H9 (cell line): ENCODE results near the gene NLRP9. TPM values are rescaled to one million over a fixed set of nuclear protein-coding genes. Genes with fewer than 3 reads are reported as not detected.

Experiments
- DNase-seq: peaks from one replicate; pipeline ENCODE4 v3.0.0-alpha.2; 2017
- H2AFZ ChIP-seq: one replicate; pipeline ENCODE4 v1.6.1; 2013; ENCODE audit warnings: mild to moderate bottlenecking, low read length, control low read depth, moderate library complexity
- H2AK5ac ChIP-seq: 2 replicates; pipeline ENCODE4 v1.6.1; 2013; ENCODE audit warnings: low read length, control low read depth, mixed read lengths; ENCODE audit not compliant: insufficient read length
- H2BK120ac ChIP-seq: one replicate; pipeline ENCODE4 v1.6.1; 2013; ENCODE audit warnings: low read depth, mild to moderate bottlenecking, low read length, control low read depth, inconsistent platforms; ENCODE audit not compliant: poor library complexity, severe bottlenecking
- H2BK12ac ChIP-seq: 2 replicates; pipeline ENCODE4 v1.6.1; 2013; ENCODE audit warnings: low read length, control low read depth, mixed read lengths, low read depth; ENCODE audit not compliant: insufficient read length
- H2BK15ac ChIP-seq: 2 replicates; pipeline ENCODE4 v1.6.1; 2013; ENCODE audit warnings: low read depth, low read length, control low read depth
- H2BK20ac ChIP-seq: one replicate; pipeline ENCODE4 v1.6.1; 2013; ENCODE audit warnings: low read depth, mild to moderate bottlenecking, low read length, control low read depth, inconsistent platforms; ENCODE audit not compliant: poor library complexity, severe bottlenecking
- H2BK5ac ChIP-seq: 2 replicates; pipeline ENCODE4 v1.6.1; 2013; ENCODE audit warnings: low read length, control low read depth, mixed read lengths; ENCODE audit not compliant: insufficient read length
- H3K14ac ChIP-seq: 2 replicates; pipeline ENCODE4 v1.6.1; 2013; ENCODE audit warnings: low read length, control low read depth; ENCODE audit not compliant: insufficient read depth
- H3K18ac ChIP-seq: 2 replicates; pipeline ENCODE4 v1.6.1; 2013; ENCODE audit warnings: low read depth, mild to moderate bottlenecking, mixed read lengths, low read length, control low read depth; ENCODE audit not compliant: insufficient read length
- H3K23ac ChIP-seq: 2 replicates; pipeline ENCODE4 v1.6.1; 2013; ENCODE audit warnings: low read length, control low read depth, mixed read lengths, low read depth; ENCODE audit not compliant: insufficient read length
- H3K23me2 ChIP-seq: 2 replicates; pipeline ENCODE4 v1.6.1; 2013; ENCODE audit warnings: low read depth, mild to moderate bottlenecking, mixed read lengths, low read length, control low read depth; ENCODE audit not compliant: insufficient read length, poor library complexity, severe bottlenecking
- H3K27ac ChIP-seq: 2 replicates; pipeline ENCODE4 v1.5.1; 2013; ENCODE audit warnings: low read length, control low read depth, mixed read lengths, low read depth; ENCODE audit not compliant: insufficient read length
- H3K27me3 ChIP-seq: 2 replicates; pipeline ENCODE4 v1.6.1; 2013; ENCODE audit warnings: low read length, control low read depth, inconsistent platforms; ENCODE audit not compliant: insufficient read depth
- H3K4ac ChIP-seq: 2 replicates; pipeline ENCODE4 v1.6.1; 2013; ENCODE audit warnings: low read depth, mild to moderate bottlenecking, control low read depth, inconsistent platforms, low read length, moderate library complexity
- H3K4me1 ChIP-seq: 2 replicates; pipeline ENCODE4 v1.6.1; 2013; ENCODE audit warnings: low read length, control low read depth, inconsistent platforms; ENCODE audit not compliant: insufficient read depth
- H3K4me2 ChIP-seq: 2 replicates; pipeline ENCODE4 v1.6.1; 2013; ENCODE audit warnings: low read length, control low read depth, mixed read lengths; ENCODE audit not compliant: insufficient read length, insufficient read depth
- H3K56ac ChIP-seq: 2 replicates; pipeline ENCODE4 v1.6.1; 2013; ENCODE audit warnings: low read depth, mild to moderate bottlenecking, mixed read lengths, low read length, control low read depth; ENCODE audit not compliant: insufficient read length
- H3K79me1 ChIP-seq: 2 replicates; pipeline ENCODE4 v1.6.1; 2013; ENCODE audit warnings: low read depth, mild to moderate bottlenecking, moderate library complexity, low read length, control low read depth, inconsistent platforms; ENCODE audit not compliant: insufficient read depth, poor library complexity, severe bottlenecking
- H3K79me2 ChIP-seq: 2 replicates; pipeline ENCODE4 v1.6.1; 2013; ENCODE audit warnings: low read length, control low read depth, inconsistent platforms; ENCODE audit not compliant: insufficient read depth
- H3K9ac ChIP-seq: 2 replicates; pipeline ENCODE4 v1.6.1; 2013; ENCODE audit warnings: low read length, control low read depth, mixed read lengths; ENCODE audit not compliant: insufficient read length; ENCODE audit errors: extremely low read depth
- H3K9me3 ChIP-seq: one replicate; pipeline ENCODE4 v1.6.1; 2013; ENCODE audit warnings: low read depth, low read length, inconsistent platforms; ENCODE audit not compliant: control insufficient read depth
- H3T11ph ChIP-seq: one replicate; pipeline ENCODE4 v1.6.1; 2013; ENCODE audit warnings: mild to moderate bottlenecking, low read length, control low read depth, inconsistent platforms
- H4K20me1 ChIP-seq: one replicate; pipeline ENCODE4 v1.6.1; 2013; ENCODE audit not compliant: control insufficient read depth, insufficient read length, insufficient read depth
- H4K5ac ChIP-seq: 2 replicates; pipeline ENCODE4 v1.6.1; 2013; ENCODE audit warnings: low read depth, mild to moderate bottlenecking, mixed read lengths, low read length, control low read depth; ENCODE audit not compliant: insufficient read length
- H4K8ac ChIP-seq: replicated peaks from 2 replicates; pipeline ENCODE4 v1.6.1; 2013; ENCODE audit warnings: low read length, control low read depth, mixed read lengths, low read depth; ENCODE audit not compliant: insufficient read length
- H4K91ac ChIP-seq: 2 replicates; pipeline ENCODE4 v1.6.1; 2013; ENCODE audit warnings: low read depth, mild to moderate bottlenecking, moderate library complexity, mixed read lengths, low read length, control low read depth; ENCODE audit not compliant: insufficient read length
- H3K27ac Mint-ChIP-seq, 3 experiments: 2 replicates in 2 of 3; 3 replicates in 1 of 3; pipeline ENCODE4 v1.8.0; 2020 to 2021; ENCODE audit warnings: mixed read lengths in 3 of 3, mild to moderate bottlenecking in 1 of 3, moderate library complexity in 1 of 3
- H3K27me3 Mint-ChIP-seq: 2 replicates; pipeline ENCODE4 v1.8.0; 2021; ENCODE audit warnings: low read depth, mild to moderate bottlenecking, moderate library complexity, mixed read lengths
- H3K36me3 Mint-ChIP-seq, 3 experiments: 2 replicates in 2 of 3; 3 replicates in 1 of 3; pipeline ENCODE4 v1.8.0; 2020 to 2021; ENCODE audit warnings: low read depth in 3 of 3, mixed read lengths in 3 of 3; ENCODE audit not compliant: insufficient read depth in 1 of 3
- H3K4me1 Mint-ChIP-seq, 2 experiments: 2 replicates each; pipeline ENCODE4 v1.8.0; 2020; ENCODE audit warnings: mixed read lengths in 2 of 2
- H3K4me3 Mint-ChIP-seq, 2 experiments: 2 replicates in 1 of 2; 3 replicates in 1 of 2; pipeline ENCODE4 v1.8.0; 2020 to 2021; ENCODE audit warnings: mild to moderate bottlenecking in 2 of 2, mixed read lengths in 2 of 2, moderate library complexity in 1 of 2
- H3K9me3 Mint-ChIP-seq, 2 experiments: 2 replicates in 1 of 2; 3 replicates in 1 of 2; pipeline ENCODE4 v1.8.0; 2020; ENCODE audit warnings: mild to moderate bottlenecking in 2 of 2, mixed read lengths in 2 of 2, moderate library complexity in 1 of 2
- CTCF ChIP-seq: fragments of 200-600 bp; sonication (generic); conservative IDR thresholded peaks from 3 replicates; pipeline ENCODE4 v1.8.0; 2021; ENCODE audit warnings: antibody characterized with exemption, mild to moderate bottlenecking
- WGBS: extraction: QIAGEN DNeasy Blood & Tissue Kit; methylation state at CpG from one replicate; pipeline ENCODE4 v1.1.7; 2013; ENCODE audit warnings: missing lambda C conversion rate, low lambda C conversion rate, mixed read lengths; ENCODE audit not compliant: insufficient read length; ENCODE audit errors: extremely low coverage; 5-methylcytosine and 5-hydroxymethylcytosine counted together
- total RNA-seq: library from RNA; stranded (reverse); gene quantifications from 2 replicates; pipeline ENCODE4 v1.2.1, GENCODE V29; 2021

Gene NLRP9
- total RNA-seq, 1 experiment from 2014 or later, result not detected

DNA sequence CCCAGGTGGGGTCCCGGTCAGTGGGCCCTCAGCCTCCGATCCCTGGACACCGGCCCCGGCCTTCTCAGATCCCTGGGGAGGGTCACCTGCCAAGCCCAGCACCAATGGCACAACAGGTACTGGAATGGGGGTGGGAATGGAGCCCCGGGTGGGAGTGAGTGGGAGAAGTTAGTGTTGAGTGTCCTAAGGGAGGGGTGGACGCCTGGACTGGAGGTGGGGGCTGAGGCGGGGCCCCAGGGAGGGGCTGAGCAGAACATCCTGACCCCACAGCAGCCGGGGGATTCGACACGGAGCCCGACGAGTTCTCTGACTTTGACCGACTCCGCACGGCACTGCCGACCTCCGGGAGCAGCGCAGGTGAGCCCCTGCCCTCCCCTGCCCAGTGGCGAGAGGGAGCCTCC is 45.5 kb downstream of the NLRP9 start:
- no peak overlapping the region for H4K5ac ChIP-seq
- no peak overlapping the region for H3K4me3 Mint-ChIP-seq
- TF ChIP-seq CTCF, result no peak

More for the DNA sequence above, 45.5 kb downstream of the NLRP9 start:
- H3K23me2 ChIP-seq, result no peaks in the 10 kb centered on the region
- no peak overlapping the region for H2AFZ ChIP-seq
- DNase-seq, result no peak
- no peaks in the 10 kb centered on the region for H3K79me2 ChIP-seq
- H3K4me2 ChIP-seq, result no peak overlapping the region
- no peak overlapping the region for H2BK12ac ChIP-seq
- H2BK120ac ChIP-seq, result no peak overlapping the region
- no peak overlapping the region for H3K27ac ChIP-seq
- H3K27me3 Mint-ChIP-seq, result no peaks in the 10 kb centered on the region
- H3K4ac ChIP-seq, result no peak overlapping the region
- no peaks in the 10 kb centered on the region for H3K4me1 ChIP-seq
- H2BK15ac ChIP-seq, result no peak overlapping the region
- no peak overlapping the region for H3K14ac ChIP-seq
- H2BK5ac ChIP-seq, result no peak overlapping the region
- no peak overlapping the region for H4K91ac ChIP-seq
- H3K36me3 Mint-ChIP-seq, result peaks cover 24 to 65% (median 62%) of the 10 kb centered on the region in 3 experiments; a peak in 6 of 7 replicates
- WGBS, result no CpG with 5 or more reads among the region's 19 CpGs
- H3K56ac ChIP-seq, result no peak overlapping the region
- H2BK20ac ChIP-seq, result no peak overlapping the region
- no peaks in the 10 kb centered on the region for H3K9me3 Mint-ChIP-seq
- no peak overlapping the region for H3K23ac ChIP-seq
- no peaks in the 10 kb centered on the region for H4K20me1 ChIP-seq
- no peak overlapping the region for H3T11ph ChIP-seq
- H3K27ac Mint-ChIP-seq, result no peak overlapping the region
- H3K9ac ChIP-seq, result no peak overlapping the region
- no peaks in the 10 kb centered on the region for H3K9me3 ChIP-seq
- H3K79me1 ChIP-seq, result no peaks in the 10 kb centered on the region
- no peaks in the 10 kb centered on the region for H3K27me3 ChIP-seq
- H3K4me1 Mint-ChIP-seq, result no peaks in the 10 kb centered on the region
- no peak overlapping the region for H3K18ac ChIP-seq
- H2AK5ac ChIP-seq, result no peak overlapping the region
- no peak overlapping the region for H4K8ac ChIP-seq
